MM.1S (cell line): ENCODE measurements around the gene PIK3C2G.
"Not testable (repeated sequence)": the region's sequence is repeated elsewhere in the genome, so short reads cannot be mapped to it uniquely, and the experiment has no call there.

ENCODE experiments used
- DNase-seq: peaks from one replicate; pipeline ENCODE4 v3.0.0-alpha.2; 2015
- H2AFZ ChIP-seq: fragments of 300-600 bp; sonication (generic); 2 replicates; pipeline ENCODE4 v1.6.0; 2016; ENCODE audit warnings: antibody characterized with exemption, low read length
- H3F3A ChIP-seq: fragments of 300-600 bp; sonication (generic); 2 replicates; pipeline ENCODE4 v1.6.1; 2016; ENCODE audit warnings: mild to moderate bottlenecking, antibody characterized with exemption, low read length, moderate library complexity, mixed read lengths; ENCODE audit not compliant: insufficient read depth
- H3K27ac ChIP-seq: fragments of 300-600 bp; sonication (generic); 2 replicates; pipeline ENCODE4 v1.5.1; 2016; ENCODE audit warnings: mild to moderate bottlenecking, low read length
- H3K27me3 ChIP-seq: fragments of 300-600 bp; sonication (generic); replicated peaks from 2 replicates; pipeline ENCODE4 v1.6.0; 2016; ENCODE audit warnings: low read length; ENCODE audit not compliant: insufficient read depth
- H3K36me3 ChIP-seq: fragments of 300-600 bp; sonication (generic); replicated peaks from 2 replicates; pipeline ENCODE4 v1.6.1; 2016; ENCODE audit warnings: mild to moderate bottlenecking, low read length, mixed read lengths; ENCODE audit not compliant: insufficient read depth
- H3K4me1 ChIP-seq: fragments of 300-600 bp; sonication (generic); 2 replicates; pipeline ENCODE4 v1.6.1; 2016; ENCODE audit warnings: low read length, mixed read lengths
- H3K4me2 ChIP-seq: fragments of 300-600 bp; sonication (generic); 2 replicates; pipeline ENCODE4 v1.6.0; 2016; ENCODE audit warnings: low read depth, low read length
- H3K4me3 ChIP-seq: fragments of 300-600 bp; sonication (generic); 2 replicates; pipeline ENCODE4 v1.5.1; 2016; ENCODE audit warnings: low read length, mixed read lengths
- H3K79me2 ChIP-seq: fragments of 300-600 bp; sonication (generic); 2 replicates; pipeline ENCODE4 v1.6.1; 2016; ENCODE audit warnings: mixed run types, low read length, mixed read lengths
- H3K9ac ChIP-seq: fragments of 300-600 bp; sonication (generic); 2 replicates; pipeline ENCODE4 v1.6.1; 2016; ENCODE audit warnings: low read length, mixed read lengths
- H3K9me2 ChIP-seq: fragments of 300-600 bp; sonication (generic); replicated peaks from 2 replicates; pipeline ENCODE4 v1.6.1; 2016; ENCODE audit warnings: mild to moderate bottlenecking, low read length, mixed read lengths; ENCODE audit not compliant: insufficient read depth
- H3K9me3 ChIP-seq: fragments of 300-600 bp; sonication (generic); replicated peaks from 2 replicates; pipeline ENCODE4 v1.6.1; 2016; ENCODE audit warnings: mild to moderate bottlenecking, low read length, mixed read lengths; ENCODE audit not compliant: insufficient read depth
- H4K20me1 ChIP-seq: fragments of 300-600 bp; sonication (generic); 2 replicates; pipeline ENCODE4 v1.6.1; 2016; ENCODE audit warnings: mild to moderate bottlenecking, low read length, moderate library complexity, mixed read lengths; ENCODE audit not compliant: insufficient read depth
- CTCF ChIP-seq: fragments of 300-600 bp; sonication (generic); IDR thresholded peaks from 2 replicates; pipeline ENCODE4 v1.5.1; 2016; ENCODE audit warnings: antibody characterized with exemption, low read length, mixed read lengths
- EZH2 ChIP-seq: fragments of 300-600 bp; sonication (generic); optimal IDR thresholded peaks from 2 replicates; pipeline ENCODE3; 2017; ENCODE audit warnings: low read depth, mild to moderate bottlenecking, antibody characterized with exemption, low read length, mixed read lengths
- EZH2phosphoT487 ChIP-seq: fragments of 300-600 bp; sonication (generic); IDR thresholded peaks from 2 replicates; pipeline ENCODE4 v1.6.1; 2018; ENCODE audit warnings: antibody characterized with exemption, low read length

The PIK3C2G gene

GRCh38 chr12:18502422-18502968 lies 241.2 kb downstream of the PIK3C2G start:
- H4K20me1 ChIP-seq: no peaks in the 10 kb centered on the region
- H3K9ac ChIP-seq: no peak overlapping the region
- H3K27ac ChIP-seq: no peak overlapping the region
- H3K36me3 ChIP-seq: no peaks in the 10 kb centered on the region
- H3K79me2 ChIP-seq: no peaks in the 10 kb centered on the region
- no peaks in the 10 kb centered on the region for H3K9me3 ChIP-seq
- no peaks in the 10 kb centered on the region for H3K27me3 ChIP-seq
- H3K4me1 ChIP-seq: no peaks in the 10 kb centered on the region
- H3K9me2 ChIP-seq: no peaks in the 10 kb centered on the region
- H3K4me2 ChIP-seq: no peak overlapping the region
- no peak overlapping the region for H2AFZ ChIP-seq
- no peaks in the 10 kb centered on the region for H3F3A ChIP-seq
- DNase-seq: no peak
- TF ChIP-seq EZH2phosphoT487: no peak
- no peak for TF ChIP-seq EZH2
- TF ChIP-seq CTCF: no peak
- no peak overlapping the region for H3K4me3 ChIP-seq

GRCh38 chr12:18521461-18521860 lies 260.1 kb downstream of the PIK3C2G start:
- H3K4me2 ChIP-seq: no peak overlapping the region
- H2AFZ ChIP-seq: no peak overlapping the region
- no peaks in the 10 kb centered on the region for H3K27me3 ChIP-seq
- no peaks in the 10 kb centered on the region for H3F3A ChIP-seq
- TF ChIP-seq EZH2phosphoT487 (no peak), CTCF (no peak), EZH2 (no peak)
- no peak overlapping the region for H3K4me3 ChIP-seq
- H4K20me1 ChIP-seq: no peaks in the 10 kb centered on the region
- H3K9me2 ChIP-seq: no peaks in the 10 kb centered on the region
- H3K79me2 ChIP-seq: no peaks in the 10 kb centered on the region
- no peaks in the 10 kb centered on the region for H3K9me3 ChIP-seq
- H3K4me1 ChIP-seq: no peaks in the 10 kb centered on the region
- no peaks in the 10 kb centered on the region for H3K36me3 ChIP-seq
- no peak for DNase-seq
- H3K9ac ChIP-seq: no peak overlapping the region
- H3K27ac ChIP-seq: no peak overlapping the region

GRCh38 chr12:18522806-18523205 lies 261.5 kb downstream of the PIK3C2G start:
- Histone ChIP-seq H3F3A (no peaks in the 10 kb centered on the region), H3K4me1 (no peaks in the 10 kb centered on the region), H3K79me2 (no peaks in the 10 kb centered on the region), H3K9me2 (no peaks in the 10 kb centered on the region), H4K20me1 (no peaks in the 10 kb centered on the region), H3K9ac (no peak overlapping the region), H3K27me3 (no peaks in the 10 kb centered on the region), H2AFZ (no peak overlapping the region), H3K36me3 (no peaks in the 10 kb centered on the region), H3K9me3 (no peaks in the 10 kb centered on the region), H3K27ac (no peak overlapping the region), H3K4me2 (no peak overlapping the region), H3K4me3 (no peak overlapping the region)
- DNase-seq: no peak
- TF ChIP-seq EZH2: no peak
- TF ChIP-seq EZH2phosphoT487: no peak
- TF ChIP-seq CTCF: no peak

GRCh38 chr12:18542497-18542896 lies 281.2 kb downstream of the PIK3C2G start:
- H3K9ac ChIP-seq, H3K27ac ChIP-seq, H3F3A ChIP-seq, H2AFZ ChIP-seq, H3K27me3 ChIP-seq, DNase-seq, H3K79me2 ChIP-seq, H3K4me3 ChIP-seq, H3K36me3 ChIP-seq, H4K20me1 ChIP-seq, H3K9me3 ChIP-seq, H3K4me1 ChIP-seq, H3K9me2 ChIP-seq, H3K4me2 ChIP-seq: not testable (repeated sequence)
